DOHH2 (cell line): ENCODE results near the gene G6PC2.

Experiments used
- EZH2phosphoT487 ChIP-seq: fragments of 200-600 bp; sonication (generic); IDR thresholded peaks from 2 replicates; pipeline ENCODE4 v1.6.1; 2017; ENCODE audit warnings: borderline replicate concordance, mild to moderate bottlenecking, antibody characterized with exemption, low read length, moderate library complexity, mixed read lengths
- TF ChIP-seq, protein P1 (sequence below): fragments of 200-600 bp; sonication (generic); IDR thresholded peaks from one replicate; pipeline ENCODE4 v1.5.1; 2014; ENCODE audit warnings: antibody characterized with exemption, mild to moderate bottlenecking, low read depth, low read length; ENCODE audit not compliant: poor library complexity, severe bottlenecking

- TF ChIP-seq, protein P1, sequence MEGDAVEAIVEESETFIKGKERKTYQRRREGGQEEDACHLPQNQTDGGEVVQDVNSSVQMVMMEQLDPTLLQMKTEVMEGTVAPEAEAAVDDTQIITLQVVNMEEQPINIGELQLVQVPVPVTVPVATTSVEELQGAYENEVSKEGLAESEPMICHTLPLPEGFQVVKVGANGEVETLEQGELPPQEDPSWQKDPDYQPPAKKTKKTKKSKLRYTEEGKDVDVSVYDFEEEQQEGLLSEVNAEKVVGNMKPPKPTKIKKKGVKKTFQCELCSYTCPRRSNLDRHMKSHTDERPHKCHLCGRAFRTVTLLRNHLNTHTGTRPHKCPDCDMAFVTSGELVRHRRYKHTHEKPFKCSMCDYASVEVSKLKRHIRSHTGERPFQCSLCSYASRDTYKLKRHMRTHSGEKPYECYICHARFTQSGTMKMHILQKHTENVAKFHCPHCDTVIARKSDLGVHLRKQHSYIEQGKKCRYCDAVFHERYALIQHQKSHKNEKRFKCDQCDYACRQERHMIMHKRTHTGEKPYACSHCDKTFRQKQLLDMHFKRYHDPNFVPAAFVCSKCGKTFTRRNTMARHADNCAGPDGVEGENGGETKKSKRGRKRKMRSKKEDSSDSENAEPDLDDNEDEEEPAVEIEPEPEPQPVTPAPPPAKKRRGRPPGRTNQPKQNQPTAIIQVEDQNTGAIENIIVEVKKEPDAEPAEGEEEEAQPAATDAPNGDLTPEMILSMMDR, result no peak
- no peak for TF ChIP-seq EZH2phosphoT487
Observed at GRCh38 chr2:168892327-168892726, 8.8 kb upstream of the G6PC2 start.
